Karpas-422 (cell line): ENCODE data around the gene CRB2. TPM values are rescaled to one million over a fixed set of nuclear protein-coding genes. Genes with fewer than 3 reads are reported as not detected.

Source experiments
- DNase-seq: peaks from one replicate; pipeline ENCODE4 v3.0.0-alpha.2; 2015
- H2AFZ ChIP-seq: fragments of 200-600 bp; sonication (generic); 2 replicates; pipeline ENCODE4 v1.6.1; 2014; ENCODE audit warnings: antibody characterized with exemption, low read length, mixed read lengths
- H3K27ac ChIP-seq: fragments of 200-600 bp; sonication (generic); 2 replicates; pipeline ENCODE4 v1.5.1; 2014; ENCODE audit warnings: mild to moderate bottlenecking, low read length, moderate library complexity
- H3K27me3 ChIP-seq: fragments of 200-600 bp; sonication (generic); 2 replicates; pipeline ENCODE4 v1.6.1; 2014; ENCODE audit warnings: low read length, mixed read lengths
- H3K36me3 ChIP-seq: fragments of 200-600 bp; sonication (generic); 2 replicates; pipeline ENCODE4 v1.6.1; 2014; ENCODE audit warnings: low read length, mixed read lengths; ENCODE audit not compliant: insufficient read depth
- H3K4me1 ChIP-seq: fragments of 200-600 bp; sonication (generic); 2 replicates; pipeline ENCODE4 v1.6.1; 2014; ENCODE audit warnings: mild to moderate bottlenecking, low read length, mixed read lengths
- H3K4me2 ChIP-seq: fragments of 200-600 bp; sonication (generic); 2 replicates; pipeline ENCODE4 v1.6.1; 2014; ENCODE audit warnings: low read length, low read depth, mild to moderate bottlenecking; ENCODE audit not compliant: poor library complexity, severe bottlenecking
- H3K4me3 ChIP-seq: fragments of 200-600 bp; sonication (generic); 2 replicates; pipeline ENCODE4 v1.5.1; 2014; ENCODE audit warnings: mild to moderate bottlenecking, antibody characterized with exemption, low read length, mixed read lengths
- H3K79me2 ChIP-seq: fragments of 200-600 bp; sonication (generic); 2 replicates; pipeline ENCODE4 v1.6.1; 2014; ENCODE audit warnings: mild to moderate bottlenecking, low read length, mixed read lengths
- H3K9ac ChIP-seq: fragments of 200-600 bp; sonication (generic); 2 replicates; pipeline ENCODE4 v1.6.0; 2014; ENCODE audit warnings: low read length
- H3K9me2 ChIP-seq: fragments of 200-600 bp; sonication (generic), shearing (Covaris generic); replicated peaks from 2 replicates; pipeline ENCODE4 v1.6.0; 2014; ENCODE audit warnings: mild to moderate bottlenecking, low read length, moderate library complexity; ENCODE audit not compliant: insufficient read depth
- H3K9me3 ChIP-seq: fragments of 300-700, 200-600 bp; sonication (generic); 2 replicates; pipeline ENCODE4 v1.6.1; 2014; ENCODE audit warnings: low read length, mixed read lengths
- H4K20me1 ChIP-seq: fragments of 200-600 bp; sonication (generic); 2 replicates; pipeline ENCODE4 v1.6.1; 2014; ENCODE audit warnings: mild to moderate bottlenecking, antibody characterized with exemption, low read length, low read depth; ENCODE audit not compliant: insufficient read depth
- total RNA-seq: library from RNA; depleted of rRNA; stranded (reverse); fragments of >200 nt; shearing (Covaris generic); gene quantifications from 2 replicates; pipeline ENCODE4 v1.2.3, GENCODE V29; 2014; ENCODE audit warnings: low replicate concordance

CRB2 gene
- total RNA-seq, 1 experiment from 2014 or later = not detected

GRCh38 chr9:123375469-123376132 lies 19.6 kb downstream of the CRB2 start:
- no peak overlapping the region for H3K27ac ChIP-seq
- H3K27me3 ChIP-seq = no peaks in the 10 kb centered on the region
- H3K4me2 ChIP-seq = no peak overlapping the region
- DNase-seq = no peak
- H3K9me2 ChIP-seq = no peaks in the 10 kb centered on the region
- peaks cover 3% of the 10 kb centered on the region; the same call in 1 of the 2 replicates for H4K20me1 ChIP-seq
- H3K79me2 ChIP-seq = no peaks in the 10 kb centered on the region
- H3K9ac ChIP-seq = no peak overlapping the region
- H3K4me3 ChIP-seq = no peak overlapping the region
- H3K9me3 ChIP-seq = no peaks in the 10 kb centered on the region
- no peak overlapping the region for H2AFZ ChIP-seq
- H3K36me3 ChIP-seq = no peaks in the 10 kb centered on the region
- H3K4me1 ChIP-seq = no peaks in the 10 kb centered on the region

DNA sequence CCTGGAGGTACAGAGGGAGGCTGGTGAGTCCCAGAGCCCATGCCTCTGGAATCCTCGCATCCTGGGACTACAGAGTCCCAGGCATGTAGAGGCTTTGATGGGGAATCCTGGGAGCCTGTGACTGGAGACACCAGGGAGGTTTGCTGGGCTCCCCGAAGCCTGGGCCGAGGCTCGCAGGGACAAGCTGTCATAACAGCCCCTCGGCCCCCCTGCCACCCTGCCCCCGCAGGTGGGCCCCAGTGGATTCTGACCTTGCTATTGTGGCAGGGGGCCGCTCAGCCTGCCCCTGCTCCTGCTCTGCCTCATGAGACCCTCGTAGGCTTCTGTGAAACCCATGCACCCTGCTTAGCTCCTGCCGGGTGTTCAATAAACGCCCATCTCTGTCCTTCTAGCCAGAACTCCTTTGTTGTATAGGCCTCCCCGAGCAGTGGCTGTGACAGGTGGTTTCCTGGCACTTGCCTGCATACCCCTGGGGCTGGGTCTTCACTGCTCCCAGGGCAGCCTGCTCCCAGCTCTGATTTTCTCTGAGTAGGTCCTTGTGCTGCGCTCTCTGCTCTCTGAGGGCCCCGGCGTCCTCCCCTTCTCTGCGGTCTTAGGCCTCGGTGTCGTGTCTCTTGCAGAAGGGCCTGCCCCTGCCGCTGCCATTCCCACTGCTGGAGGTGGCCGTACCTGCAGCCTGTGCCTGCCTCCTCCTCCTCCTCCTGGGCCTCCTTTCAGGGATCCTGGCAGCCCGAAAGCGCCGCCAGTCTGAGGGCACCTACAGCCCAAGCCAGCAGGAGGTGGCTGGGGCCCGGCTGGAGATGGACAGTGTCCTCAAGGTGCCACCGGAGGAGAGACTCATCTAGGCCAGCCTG lies 20.4 kb downstream of the CRB2 start:
- no peaks in the 10 kb centered on the region for H3K9me3 ChIP-seq
- H3K27ac ChIP-seq = no peak overlapping the region
- H3K27me3 ChIP-seq = no peaks in the 10 kb centered on the region
- H3K36me3 ChIP-seq = no peaks in the 10 kb centered on the region
- H3K79me2 ChIP-seq = no peaks in the 10 kb centered on the region
- no peak overlapping the region for H3K4me2 ChIP-seq
- H4K20me1 ChIP-seq = peaks cover 3% of the 10 kb centered on the region; the same call in 1 of the 2 replicates
- no peak overlapping the region for H2AFZ ChIP-seq
- no peaks in the 10 kb centered on the region for H3K4me1 ChIP-seq
- no peak overlapping the region for H3K9ac ChIP-seq
- no peaks in the 10 kb centered on the region for H3K9me2 ChIP-seq
- DNase-seq = no peak
- H3K4me3 ChIP-seq = no peak overlapping the region

GRCh38 chr9:123377211-123377971 lies 21.4 kb downstream of the CRB2 start:
- Histone ChIP-seq H4K20me1 (peaks cover 3% of the 10 kb centered on the region; the same call in 1 of the 2 replicates), H3K27ac (no peak overlapping the region), H3K27me3 (no peaks in the 10 kb centered on the region), H2AFZ (no peak overlapping the region), H3K79me2 (no peaks in the 10 kb centered on the region), H3K4me2 (no peak overlapping the region), H3K4me3 (no peak overlapping the region), H3K9me3 (no peaks in the 10 kb centered on the region), H3K9ac (no peak overlapping the region), H3K9me2 (no peaks in the 10 kb centered on the region), H3K4me1 (no peaks in the 10 kb centered on the region), H3K36me3 (no peaks in the 10 kb centered on the region)
- DNase-seq = no peak

DNA sequence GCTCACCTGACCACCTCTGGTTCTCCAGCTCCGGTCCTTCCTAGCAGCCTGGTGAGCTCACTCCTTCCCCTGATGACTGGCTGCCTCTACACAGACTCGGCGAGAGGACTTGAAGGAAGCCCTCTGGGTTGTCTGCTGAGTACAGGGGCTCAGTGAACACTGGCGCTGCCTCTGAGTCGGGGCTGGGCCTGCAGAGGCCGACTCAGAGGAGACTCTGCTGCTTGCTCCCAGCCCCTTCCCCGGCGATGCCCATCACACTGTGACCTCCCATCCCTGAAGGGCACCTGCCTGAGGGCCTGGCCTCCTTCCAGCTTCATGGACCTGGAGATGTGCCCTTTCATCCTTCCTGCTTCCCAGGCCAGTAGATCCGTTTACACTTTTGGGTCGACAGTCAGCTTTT lies 22.0 kb downstream of the CRB2 start:
- no peaks in the 10 kb centered on the region for H3K9me2 ChIP-seq
- DNase-seq = peak; percentile 58
- H3K36me3 ChIP-seq = no peaks in the 10 kb centered on the region
- H3K4me3 ChIP-seq = no peak overlapping the region
- H3K27ac ChIP-seq = no peak overlapping the region
- H3K9me3 ChIP-seq = no peaks in the 10 kb centered on the region
- H3K4me2 ChIP-seq = no peak overlapping the region
- no peaks in the 10 kb centered on the region for H3K79me2 ChIP-seq
- no peak overlapping the region for H3K9ac ChIP-seq
- H2AFZ ChIP-seq = no peak overlapping the region
- H3K27me3 ChIP-seq = no peaks in the 10 kb centered on the region
- no peaks in the 10 kb centered on the region for H3K4me1 ChIP-seq
- H4K20me1 ChIP-seq = peaks cover 3% of the 10 kb centered on the region; the same call in 1 of the 2 replicates

DNA sequence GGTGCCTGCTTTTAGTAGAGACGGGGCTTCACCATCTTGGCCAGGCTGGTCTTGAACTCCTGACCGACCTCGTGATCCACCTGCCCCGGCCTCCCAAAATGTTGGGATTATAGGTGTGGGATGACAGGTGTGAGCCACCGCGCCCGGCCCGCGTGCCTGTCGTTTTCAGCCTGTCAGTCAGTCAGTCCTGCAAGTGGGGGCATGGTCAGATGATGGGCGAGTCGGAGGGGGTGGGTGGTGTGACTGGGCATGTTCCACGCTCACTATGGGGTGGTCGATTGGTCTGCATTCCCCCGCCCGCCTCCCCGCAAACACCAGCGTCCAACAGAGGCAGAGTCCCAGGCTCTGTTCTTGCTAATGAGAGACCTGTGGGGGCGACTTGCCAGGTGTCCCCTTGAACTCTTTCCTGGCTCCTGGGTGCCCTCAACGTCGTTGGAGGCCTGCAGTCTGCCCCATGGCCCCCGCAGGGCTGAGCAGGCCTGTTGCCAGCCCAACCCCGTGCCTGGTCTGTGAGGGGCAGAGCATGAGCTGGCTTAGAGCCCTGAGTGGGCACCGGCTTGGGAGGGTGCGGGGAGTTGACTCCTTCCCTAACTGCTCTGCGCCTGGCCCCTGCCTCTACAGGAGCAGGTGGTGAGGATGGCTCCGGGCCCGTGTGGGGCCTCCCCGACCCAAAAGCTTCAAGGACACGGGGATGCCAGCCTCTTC lies 23.1 kb downstream of the CRB2 start:
- Histone ChIP-seq H3K9me2 (no peaks in the 10 kb centered on the region), H3K4me1 (no peaks in the 10 kb centered on the region)

GRCh38 chr9:123380852-123381705 lies 25.1 kb downstream of the CRB2 start:
- H3K9me2 ChIP-seq = no peaks in the 10 kb centered on the region
- DNase-seq = no peak
- no peaks in the 10 kb centered on the region for H3K4me1 ChIP-seq
- no peak overlapping the region for H2AFZ ChIP-seq
- no peak overlapping the region for H3K4me3 ChIP-seq
- H3K27ac ChIP-seq = no peak overlapping the region
- no peaks in the 10 kb centered on the region; the same call in 1 of the 2 replicates for H4K20me1 ChIP-seq
- no peaks in the 10 kb centered on the region for H3K79me2 ChIP-seq
- no peak overlapping the region for H3K9ac ChIP-seq
- H3K9me3 ChIP-seq = no peaks in the 10 kb centered on the region
- H3K4me2 ChIP-seq = no peak overlapping the region
- H3K27me3 ChIP-seq = no peaks in the 10 kb centered on the region
- no peaks in the 10 kb centered on the region for H3K36me3 ChIP-seq

More for the DNA sequence above, 23.1 kb downstream of the CRB2 start:
- H2AFZ ChIP-seq = no peak overlapping the region
- H3K27ac ChIP-seq = no peak overlapping the region
- no peaks in the 10 kb centered on the region for H3K9me3 ChIP-seq
- no peak overlapping the region for H3K9ac ChIP-seq
- peaks cover 3% of the 10 kb centered on the region; the same call in 1 of the 2 replicates for H4K20me1 ChIP-seq
- no peaks in the 10 kb centered on the region for H3K27me3 ChIP-seq
- no peak for DNase-seq
- H3K79me2 ChIP-seq = no peaks in the 10 kb centered on the region
- no peak overlapping the region for H3K4me3 ChIP-seq
- no peak overlapping the region for H3K4me2 ChIP-seq
- no peaks in the 10 kb centered on the region for H3K36me3 ChIP-seq

GRCh38 chr9:123382653-123383511 lies 26.9 kb downstream of the CRB2 start:
- Histone ChIP-seq H3K36me3 (no peaks in the 10 kb centered on the region), H4K20me1 (no peaks in the 10 kb centered on the region), H3K4me3 (no peak overlapping the region), H3K27ac (no peak overlapping the region), H2AFZ (no peak overlapping the region), H3K27me3 (no peaks in the 10 kb centered on the region), H3K79me2 (no peaks in the 10 kb centered on the region), H3K9ac (no peak overlapping the region), H3K4me1 (no peaks in the 10 kb centered on the region), H3K9me3 (no peaks in the 10 kb centered on the region), H3K4me2 (no peak overlapping the region), H3K9me2 (no peaks in the 10 kb centered on the region)
- DNase-seq = no peak
